Measurements from ENCODE around the gene RADIL. TPM values are rescaled to one million over a fixed set of nuclear protein-coding genes. Genes with fewer than 3 reads are reported as not detected.

The RADIL gene
- total and polyA plus RNA-seq, 3 experiments from 2014 or later, result 0.04 to 0.20 TPM; not detected in 1

GRCh38 chr7:4774007-4774406 lies 109.5 kb downstream of the RADIL start:
- peaks cover 0 to 2% of the 10 kb centered on the region in 2 donors for H3K27me3 Mint-ChIP-seq
- no peaks in the 10 kb centered on the region for H3K9me3 Mint-ChIP-seq
- Histone ChIP-seq H3K4me3 (ENCODE audit: low read length) (no peak overlapping the region), H3K4me1 (ENCODE audit: insufficient read depth, low read length) (peaks cover 32% of the 10 kb centered on the region), H3K27ac (ENCODE audit: low read depth, low read length) (no peak overlapping the region), H3K27me3 (ENCODE audit: insufficient read depth, low read length, poor library complexity, severe bottlenecking) (no peaks in the 10 kb centered on the region), H3K36me3 (ENCODE audit: insufficient read depth, low read length) (no peaks in the 10 kb centered on the region), H3K9me3 (ENCODE audit: low read length) (no peaks in the 10 kb centered on the region)
- peak overlapping the region in 7 of 8 donors; percentile 87 to 99 (median 98) for H3K27ac Mint-ChIP-seq
- ChIA-PET POLR2A (no interaction called here), CTCF (interaction anchor here (0.8 kb wide), 1 partner anchor 20 kb away, joined by 3 read pairs; no protein-coding TSS in a partner anchor)
- no peak for DNase-seq
- H3K36me3 Mint-ChIP-seq, result peaks cover 0 to 28% (median 2%) of the 10 kb centered on the region in 3 donors
- H3K4me3 Mint-ChIP-seq, result peak overlapping the region; percentile 97 to 99 (median 99)
- peaks cover 37 to 56% (median 46%) of the 10 kb centered on the region in 3 donors for H3K4me1 Mint-ChIP-seq

GRCh38 chr7:4772306-4772705 lies 111.2 kb downstream of the RADIL start:
- peaks cover 0 to 25% (median 4%) of the 10 kb centered on the region in 3 donors for H3K36me3 Mint-ChIP-seq
- H3K4me3 Mint-ChIP-seq, result no peak overlapping the region
- H3K4me1 Mint-ChIP-seq, result peaks cover 26 to 43% (median 34%) of the 10 kb centered on the region in 3 donors
- Histone ChIP-seq H3K4me3 (ENCODE audit: low read length) (no peak overlapping the region), H3K36me3 (ENCODE audit: insufficient read depth, low read length) (no peaks in the 10 kb centered on the region), H3K27me3 (ENCODE audit: insufficient read depth, low read length, poor library complexity, severe bottlenecking) (no peaks in the 10 kb centered on the region), H3K27ac (ENCODE audit: low read depth, low read length) (no peak overlapping the region), H3K9me3 (ENCODE audit: low read length) (no peaks in the 10 kb centered on the region), H3K4me1 (ENCODE audit: insufficient read depth, low read length) (peaks cover 21% of the 10 kb centered on the region)
- no peaks in the 10 kb centered on the region for H3K9me3 Mint-ChIP-seq
- no peak for DNase-seq
- peak overlapping the region in 2 of 8 donors; percentile 42 to 54 for H3K27ac Mint-ChIP-seq
- ChIA-PET CTCF (no interaction called here), POLR2A (no interaction called here)
- peaks cover 0 to 2% of the 10 kb centered on the region in 2 donors for H3K27me3 Mint-ChIP-seq

GRCh38 chr7:4771737-4772136 lies 111.8 kb downstream of the RADIL start:
- peaks cover 22 to 38% (median 29%) of the 10 kb centered on the region in 3 donors for H3K4me1 Mint-ChIP-seq
- ChIA-PET POLR2A (no interaction called here), CTCF (no interaction called here)
- Histone ChIP-seq H3K27me3 (ENCODE audit: insufficient read depth, low read length, poor library complexity, severe bottlenecking) (no peaks in the 10 kb centered on the region), H3K4me3 (ENCODE audit: low read length) (no peak overlapping the region), H3K4me1 (ENCODE audit: insufficient read depth, low read length) (peaks cover 17% of the 10 kb centered on the region), H3K36me3 (ENCODE audit: insufficient read depth, low read length) (no peaks in the 10 kb centered on the region), H3K27ac (ENCODE audit: low read depth, low read length) (no peak overlapping the region), H3K9me3 (ENCODE audit: low read length) (no peaks in the 10 kb centered on the region)
- H3K27me3 Mint-ChIP-seq, result peaks cover 0 to 2% of the 10 kb centered on the region in 2 donors
- no peaks in the 10 kb centered on the region for H3K9me3 Mint-ChIP-seq
- peak overlapping the region in 3 of 8 donors; percentile 36 to 65 (median 46) for H3K27ac Mint-ChIP-seq
- peaks cover 0 to 24% (median 4%) of the 10 kb centered on the region in 3 donors for H3K36me3 Mint-ChIP-seq
- no peak for DNase-seq
- H3K4me3 Mint-ChIP-seq, result no peak overlapping the region

- ChIA-PET CTCF (no interaction called here), POLR2A (no interaction called here)
- H3K9me3 ChIP-seq (ENCODE audit: low read length), result no peaks in the 10 kb centered on the region
- no peaks in the 10 kb centered on the region for H3K36me3 ChIP-seq (ENCODE audit: insufficient read depth, low read length)
- H3K9me3 Mint-ChIP-seq, result no peaks in the 10 kb centered on the region
- H3K27me3 Mint-ChIP-seq, result peaks cover 0 to 2% of the 10 kb centered on the region in 2 donors
- H3K4me3 ChIP-seq (ENCODE audit: low read length), result no peak overlapping the region
- no peaks in the 10 kb centered on the region for H3K27me3 ChIP-seq (ENCODE audit: insufficient read depth, low read length, poor library complexity, severe bottlenecking)
- peaks cover 18 to 30% (median 22%) of the 10 kb centered on the region in 3 donors for H3K4me1 Mint-ChIP-seq
- H3K27ac ChIP-seq (ENCODE audit: low read depth, low read length), result no peak overlapping the region
- H3K36me3 Mint-ChIP-seq, result peaks cover 0 to 22% (median 3%) of the 10 kb centered on the region in 3 donors
- DNase-seq, result no peak
- peak overlapping the region in 1 of 7 donors; percentile 66 for H3K4me3 Mint-ChIP-seq
- peaks cover 8% of the 10 kb centered on the region for H3K4me1 ChIP-seq (ENCODE audit: insufficient read depth, low read length)
- peak overlapping the region in 3 of 8 donors; percentile 70 to 87 (median 73) for H3K27ac Mint-ChIP-seq
Observed at GRCh38 chr7:4770886-4771285, 112.6 kb downstream of the RADIL start.

GRCh38 chr7:4769761-4770160 lies 113.8 kb downstream of the RADIL start:
- no peaks in the 10 kb centered on the region for H3K36me3 ChIP-seq (ENCODE audit: insufficient read depth, low read length)
- Mint-ChIP-seq H3K4me1 (peaks cover 10 to 20% (median 12%) of the 10 kb centered on the region in 3 donors), H3K27me3 (no peaks in the 10 kb centered on the region), H3K9me3 (no peaks in the 10 kb centered on the region), H3K4me3 (no peak overlapping the region), H3K36me3 (peaks cover 0 to 16% (median 1%) of the 10 kb centered on the region in 3 donors), H3K27ac (peak overlapping the region in 3 of 8 donors; percentile 3 to 19 (median 11))
- no peak for DNase-seq
- ChIA-PET POLR2A (no interaction called here), CTCF (no interaction called here)
- no peaks in the 10 kb centered on the region for H3K27me3 ChIP-seq (ENCODE audit: insufficient read depth, low read length, poor library complexity, severe bottlenecking)
- H3K4me1 ChIP-seq (ENCODE audit: insufficient read depth, low read length), result peaks cover 6% of the 10 kb centered on the region
- H3K27ac ChIP-seq (ENCODE audit: low read depth, low read length), result no peak overlapping the region
- H3K9me3 ChIP-seq (ENCODE audit: low read length), result no peaks in the 10 kb centered on the region
- no peak overlapping the region for H3K4me3 ChIP-seq (ENCODE audit: low read length)

GRCh38 chr7:4768597-4769569 lies 114.6 kb downstream of the RADIL start:
- Mint-ChIP-seq H3K36me3 (peaks cover 0 to 24% (median 1%) of the 10 kb centered on the region in 3 donors), H3K27ac (peak overlapping the region in 1 of 8 donors; percentile 27), H3K4me1 (peaks cover 4 to 11% (median 4%) of the 10 kb centered on the region in 3 donors), H3K4me3 (peak overlapping the region in 1 of 7 donors; percentile 24), H3K27me3 (no peaks in the 10 kb centered on the region), H3K9me3 (no peaks in the 10 kb centered on the region)
- CTCF ChIA-PET, result no interaction called here
- DNase-seq, result no peak
- POLR2A ChIA-PET, result no interaction called here
- Histone ChIP-seq H3K27me3 (ENCODE audit: insufficient read depth, low read length, poor library complexity, severe bottlenecking) (no peaks in the 10 kb centered on the region), H3K4me1 (ENCODE audit: insufficient read depth, low read length) (no peaks in the 10 kb centered on the region), H3K4me3 (ENCODE audit: low read length) (no peak overlapping the region), H3K27ac (ENCODE audit: low read depth, low read length) (no peak overlapping the region), H3K36me3 (ENCODE audit: insufficient read depth, low read length) (peaks cover under 1% of the 10 kb centered on the region), H3K9me3 (ENCODE audit: low read length) (no peaks in the 10 kb centered on the region)

GRCh38 chr7:4766666-4767519 lies 116.6 kb downstream of the RADIL start:
- POLR2A ChIA-PET, result no interaction called here
- CTCF ChIA-PET, result no interaction called here
- H3K36me3 ChIP-seq (ENCODE audit: insufficient read depth, low read length), result peaks cover 9% of the 10 kb centered on the region
- H3K4me1 ChIP-seq (ENCODE audit: insufficient read depth, low read length), result no peaks in the 10 kb centered on the region
- no peaks in the 10 kb centered on the region for H3K27me3 Mint-ChIP-seq
- peaks cover 4 to 7% (median 5%) of the 10 kb centered on the region in 3 donors for H3K4me1 Mint-ChIP-seq
- peak overlapping the region in 1 of 8 donors; percentile 58 for H3K27ac Mint-ChIP-seq
- H3K9me3 ChIP-seq (ENCODE audit: low read length), result no peaks in the 10 kb centered on the region
- H3K4me3 ChIP-seq (ENCODE audit: low read length), result no peak overlapping the region
- no peak overlapping the region for H3K27ac ChIP-seq (ENCODE audit: low read depth, low read length)
- DNase-seq, result no peak
- H3K4me3 Mint-ChIP-seq, result no peak overlapping the region
- peaks cover 0 to 40% (median 6%) of the 10 kb centered on the region in 3 donors for H3K36me3 Mint-ChIP-seq
- no peaks in the 10 kb centered on the region for H3K9me3 Mint-ChIP-seq
- H3K27me3 ChIP-seq (ENCODE audit: insufficient read depth, low read length, poor library complexity, severe bottlenecking), result no peaks in the 10 kb centered on the region

Measured in CD8-positive, alpha-beta memory T cell (primary cell).